ENCODE data around the gene DOK7. TPM values are rescaled to one million over a fixed set of nuclear protein-coding genes. Genes with fewer than 3 reads are reported as not detected.

The DOK7 gene
- total RNA-seq, 1 donor from 2014 or later = 4.8 TPM

GRCh38 chr4:3523146-3523627, 60.1 kb downstream of the DOK7 start:
- TF ChIP-seq CTCF (IDR thresholded peaks at IDR 0.05; ENCODE audit: unreplicated experiment) = no peak
- H3K27me3 Mint-ChIP-seq (ENCODE audit: low read depth) = no peaks in the 10 kb centered on the region

GRCh38 chr4:3523628-3524221, 60.6 kb downstream of the DOK7 start:
- no peaks in the 10 kb centered on the region for H3K27me3 Mint-ChIP-seq (ENCODE audit: low read depth)
- DNase-seq (ENCODE audit: low spot score in 2 of 2, unreplicated experiment in 2 of 2) = no peak
- no peak overlapping the region for H3K4me3 Mint-ChIP-seq
- TF ChIP-seq CTCF (IDR thresholded peaks at IDR 0.05; ENCODE audit: unreplicated experiment) = no peak
- H3K27ac Mint-ChIP-seq = no peak overlapping the region
- no peaks in the 10 kb centered on the region for H3K4me1 Mint-ChIP-seq
- H3K9me3 Mint-ChIP-seq = no peaks in the 10 kb centered on the region
- H3K36me3 Mint-ChIP-seq = peaks cover 5% of the 10 kb centered on the region

More at GRCh38 chr4:3523146-3523627, 60.1 kb downstream of the DOK7 start:
- no peaks in the 10 kb centered on the region for H3K9me3 Mint-ChIP-seq
- H3K36me3 Mint-ChIP-seq = peaks cover 4% of the 10 kb centered on the region
- no peak overlapping the region for H3K27ac Mint-ChIP-seq
- no peaks in the 10 kb centered on the region for H3K4me1 Mint-ChIP-seq
- DNase-seq (ENCODE audit: low spot score in 2 of 2, unreplicated experiment in 2 of 2) = no peak
- no peak overlapping the region for H3K4me3 Mint-ChIP-seq

- Mint-ChIP-seq H3K27ac (no peak overlapping the region), H3K27me3 (ENCODE audit: low read depth) (no peaks in the 10 kb centered on the region), H3K4me3 (no peak overlapping the region), H3K36me3 (peaks cover 3% of the 10 kb centered on the region), H3K9me3 (no peaks in the 10 kb centered on the region), H3K4me1 (no peaks in the 10 kb centered on the region)
- no peak for DNase-seq (ENCODE audit: low spot score in 2 of 2, unreplicated experiment in 2 of 2)
- TF ChIP-seq CTCF (IDR thresholded peaks at IDR 0.05; ENCODE audit: unreplicated experiment) = no peak
These were observed 61.2 kb downstream of the DOK7 start for GRCh38 chr4:3524349-3524748.

- TF ChIP-seq CTCF (IDR thresholded peaks at IDR 0.05; ENCODE audit: unreplicated experiment) = no peak
- H3K9me3 Mint-ChIP-seq = no peaks in the 10 kb centered on the region
- peaks cover 3% of the 10 kb centered on the region for H3K4me1 Mint-ChIP-seq
- no peak overlapping the region for H3K27ac Mint-ChIP-seq
- no peak for DNase-seq (ENCODE audit: low spot score in 2 of 2, unreplicated experiment in 2 of 2)
- no peaks in the 10 kb centered on the region for H3K27me3 Mint-ChIP-seq (ENCODE audit: low read depth)
- no peak overlapping the region for H3K4me3 Mint-ChIP-seq
- peaks cover 3% of the 10 kb centered on the region for H3K36me3 Mint-ChIP-seq
These were observed 61.8 kb downstream of the DOK7 start for GRCh38 chr4:3524920-3525319.

GRCh38 chr4:3525532-3526430, 62.7 kb downstream of the DOK7 start:
- no peak overlapping the region for H3K27ac Mint-ChIP-seq
- no peak for TF ChIP-seq CTCF (IDR thresholded peaks at IDR 0.05; ENCODE audit: unreplicated experiment)
- H3K36me3 Mint-ChIP-seq = peaks cover 3% of the 10 kb centered on the region
- H3K27me3 Mint-ChIP-seq (ENCODE audit: low read depth) = no peaks in the 10 kb centered on the region
- H3K4me1 Mint-ChIP-seq = peaks cover 10% of the 10 kb centered on the region
- no peaks in the 10 kb centered on the region for H3K9me3 Mint-ChIP-seq
- no peak overlapping the region for H3K4me3 Mint-ChIP-seq
- no peak for DNase-seq (ENCODE audit: low spot score in 2 of 2, unreplicated experiment in 2 of 2)

All from mesothelial cell of epicardium (in vitro differentiated cells).